ENCODE results near the gene FHAD1.

Gene FHAD1

DNA sequence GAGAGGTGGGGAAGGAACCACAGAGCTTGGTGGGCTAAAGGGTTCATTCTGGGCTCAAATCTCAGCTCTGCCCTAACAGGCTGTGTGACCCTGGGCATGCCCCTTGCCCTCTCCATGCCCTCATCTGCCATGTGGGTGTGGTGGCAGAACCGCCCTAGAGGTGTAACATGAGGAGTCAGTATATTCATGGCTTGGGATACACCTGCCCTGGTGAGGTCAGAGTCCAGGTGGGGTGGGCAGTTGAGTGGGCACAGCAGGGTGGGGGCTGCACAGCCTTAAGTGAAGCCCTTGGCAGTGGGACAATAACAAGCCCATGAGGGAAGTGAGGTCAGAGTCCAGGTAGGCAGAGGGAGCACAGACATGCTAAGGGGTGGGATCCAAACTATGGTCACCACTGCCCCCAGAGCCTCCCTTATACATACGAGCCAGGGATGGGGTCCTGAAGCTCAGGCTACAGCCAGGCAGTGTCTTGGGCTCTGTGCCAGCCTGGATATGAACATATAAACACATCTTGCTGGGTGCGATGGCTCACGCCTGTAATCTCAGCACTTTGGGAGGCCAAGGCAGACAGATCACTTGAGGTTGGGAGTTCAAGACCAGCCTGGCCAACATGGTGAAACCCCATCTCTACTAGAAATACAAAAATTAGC lies 103.7 kb downstream of the FHAD1 start:
- TF ChIP-seq REST (IDR thresholded peaks at IDR 0.05; ENCODE audit: insufficient read depth in 1 of 2, low read depth in 2 of 2, low read length in 2 of 2) (no peak), POLR2AphosphoS5 (IDR thresholded peaks at IDR 0.05; ENCODE audit: low read depth, low read length) (no peak), TAF1 (IDR thresholded peaks at IDR 0.05; ENCODE audit: borderline replicate concordance, insufficient read depth, low read length) (no peak), SIN3A (IDR thresholded peaks at IDR 0.05; ENCODE audit: borderline replicate concordance, insufficient read depth, low read length) (no peak), FOXP2 (optimal IDR thresholded peaks at IDR 0.05; ENCODE audit: borderline replicate concordance, extremely low read depth, extremely low read length, insufficient read depth) (no peak)

DNA sequence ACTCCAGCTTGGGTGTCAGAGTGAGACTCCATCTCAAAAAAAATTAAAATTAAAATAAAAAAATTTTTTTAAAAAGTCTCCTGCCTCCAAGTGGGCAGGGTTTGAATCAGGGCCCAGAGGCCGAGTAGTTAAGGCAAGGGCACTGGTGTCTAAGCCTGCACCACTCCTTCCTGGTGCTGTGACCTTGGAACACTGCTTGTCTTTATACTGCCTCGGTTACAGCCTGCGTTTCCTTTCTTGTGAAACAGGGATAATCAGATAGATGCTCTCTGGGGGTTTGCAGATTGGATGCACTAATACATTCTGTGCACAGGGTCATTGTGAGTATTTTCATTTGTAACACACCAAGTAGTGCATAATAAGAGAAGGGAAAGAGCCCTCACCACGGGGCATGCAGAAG lies 104.3 kb downstream of the FHAD1 start:
- TF ChIP-seq FOXP2 (optimal IDR thresholded peaks at IDR 0.05; ENCODE audit: borderline replicate concordance, extremely low read depth, extremely low read length, insufficient read depth) (no peak), SIN3A (IDR thresholded peaks at IDR 0.05; ENCODE audit: borderline replicate concordance, insufficient read depth, low read length) (no peak), REST (IDR thresholded peaks at IDR 0.05; ENCODE audit: insufficient read depth in 1 of 2, low read depth in 2 of 2, low read length in 2 of 2) (no peak), POLR2AphosphoS5 (IDR thresholded peaks at IDR 0.05; ENCODE audit: low read depth, low read length) (no peak), TAF1 (IDR thresholded peaks at IDR 0.05; ENCODE audit: borderline replicate concordance, insufficient read depth, low read length) (no peak)

DNA sequence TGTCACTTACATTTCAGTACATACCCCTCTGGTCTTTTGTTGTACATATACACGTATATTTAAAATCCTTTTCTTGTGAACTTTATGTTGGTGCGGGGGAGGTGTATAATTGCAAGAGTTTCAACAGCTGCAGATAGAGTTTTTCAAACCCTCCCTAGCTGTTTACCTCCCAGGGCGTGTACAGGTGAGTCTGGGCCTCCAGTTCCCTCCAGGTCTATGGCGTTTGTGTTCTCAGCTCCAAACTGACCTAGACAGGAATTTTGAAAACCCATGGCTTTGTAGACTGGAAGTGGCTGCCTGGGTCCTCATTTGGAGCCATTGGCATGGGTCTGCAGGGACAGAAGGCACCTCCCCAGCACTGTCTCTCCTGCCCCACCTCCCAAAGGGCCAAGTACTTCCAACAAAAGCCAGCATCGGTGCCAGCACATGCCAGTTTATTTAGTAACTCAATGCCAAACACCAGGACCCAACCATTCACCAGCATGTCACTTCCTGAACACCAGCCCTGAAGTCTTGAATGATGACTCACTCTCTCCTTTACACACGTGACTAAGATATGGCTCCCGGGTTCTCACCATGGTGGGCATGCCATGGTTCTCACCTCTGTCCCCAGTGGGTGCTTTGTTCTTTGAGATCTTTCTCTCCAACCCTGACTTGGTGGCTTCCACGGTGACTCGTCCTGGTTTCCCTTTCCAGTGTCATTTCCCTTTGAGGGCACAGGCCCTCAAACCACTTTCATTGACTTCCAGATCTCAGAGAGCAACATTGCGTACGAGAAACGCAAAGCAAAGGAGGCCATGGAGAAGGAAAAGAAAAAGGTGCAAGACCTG lies 105.3 kb downstream of the FHAD1 start:
- TF ChIP-seq REST (IDR thresholded peaks at IDR 0.05; ENCODE audit: insufficient read depth in 1 of 2, low read depth in 2 of 2, low read length in 2 of 2) = no peak
- no peak for TF ChIP-seq POLR2AphosphoS5 (IDR thresholded peaks at IDR 0.05; ENCODE audit: low read depth, low read length)
- no peak for TF ChIP-seq TAF1 (IDR thresholded peaks at IDR 0.05; ENCODE audit: borderline replicate concordance, insufficient read depth, low read length)
- TF ChIP-seq FOXP2 (optimal IDR thresholded peaks at IDR 0.05; ENCODE audit: borderline replicate concordance, extremely low read depth, extremely low read length, insufficient read depth) = no peak
- TF ChIP-seq SIN3A (IDR thresholded peaks at IDR 0.05; ENCODE audit: borderline replicate concordance, insufficient read depth, low read length) = no peak

- no peak for TF ChIP-seq FOXP2 (optimal IDR thresholded peaks at IDR 0.05; ENCODE audit: borderline replicate concordance, extremely low read depth, extremely low read length, insufficient read depth)
- TF ChIP-seq SIN3A (IDR thresholded peaks at IDR 0.05; ENCODE audit: borderline replicate concordance, insufficient read depth, low read length) = no peak
- TF ChIP-seq TAF1 (IDR thresholded peaks at IDR 0.05; ENCODE audit: borderline replicate concordance, insufficient read depth, low read length) = no peak
- TF ChIP-seq POLR2AphosphoS5 (IDR thresholded peaks at IDR 0.05; ENCODE audit: low read depth, low read length) = no peak
- no peak for TF ChIP-seq REST (IDR thresholded peaks at IDR 0.05; ENCODE audit: insufficient read depth in 1 of 2, low read depth in 2 of 2, low read length in 2 of 2)
Measured at GRCh38 chr1:15353839-15354579, 107.0 kb downstream of the FHAD1 start.
